Stimulated activated CD8-positive, alpha-beta memory T cell treated with anti-CD3 and anti-CD28 coated beads, Interleukin-7, amount 100 ng/mL, for 1 hour (primary cell): ENCODE measurements around the gene VENTX.

Experiments used
- DNase-seq, 2 donors: peaks; one replicate each; pipeline ENCODE4 v3.0.0-alpha.2; 2020; ENCODE audit warnings: low read depth in 2 of 2

Gene VENTX

GRCh38 chr10:133201948-133202725 is 35.5 kb upstream of the VENTX start:
- no peak for DNase-seq

- no peak for DNase-seq
Observed at GRCh38 chr10:133202778-133203651, 34.6 kb upstream of the VENTX start.

- no peak for DNase-seq
Observed at GRCh38 chr10:133203652-133204195, 33.9 kb upstream of the VENTX start.

GRCh38 chr10:133204226-133205015 is 33.2 kb upstream of the VENTX start:
- no peak for DNase-seq

GRCh38 chr10:133205146-133205545 is 32.5 kb upstream of the VENTX start:
- DNase-seq, result no peak

GRCh38 chr10:133206356-133207040 is 31.2 kb upstream of the VENTX start:
- no peak for DNase-seq

- no peak for DNase-seq
Observed at GRCh38 chr10:133207041-133207600, 30.5 kb upstream of the VENTX start.

- no peak for DNase-seq
Observed at GRCh38 chr10:133207627-133208026, 30.0 kb upstream of the VENTX start.

- DNase-seq, result no peak
Observed at GRCh38 chr10:133208466-133208865, 29.2 kb upstream of the VENTX start.

- DNase-seq, result no peak
Observed at GRCh38 chr10:133209117-133209516, 28.5 kb upstream of the VENTX start.

- no peak for DNase-seq
Observed at GRCh38 chr10:133209641-133210040, 28.0 kb upstream of the VENTX start.

- no peak for DNase-seq
Observed at GRCh38 chr10:133210398-133211140, 27.1 kb upstream of the VENTX start.

- DNase-seq, result no peak
Observed at GRCh38 chr10:133211141-133211830, 26.4 kb upstream of the VENTX start.

GRCh38 chr10:133211959-133212852 is 25.4 kb upstream of the VENTX start:
- no peak for DNase-seq

- DNase-seq, result no peak
Observed at GRCh38 chr10:133212853-133213494, 24.7 kb upstream of the VENTX start.

GRCh38 chr10:133213641-133214467 is 23.8 kb upstream of the VENTX start:
- no peak for DNase-seq
